Measurements from ENCODE around the gene VMP1. TPM values are rescaled to one million over a fixed set of nuclear protein-coding genes. Genes with fewer than 3 reads are reported as not detected.

The VMP1 gene
- total and polyA plus RNA-seq, 2 of the 13 experiments (the other 11 are each of a cell fraction or from before 2014, with no cell fraction given) = 186 to 271 TPM

DNA sequence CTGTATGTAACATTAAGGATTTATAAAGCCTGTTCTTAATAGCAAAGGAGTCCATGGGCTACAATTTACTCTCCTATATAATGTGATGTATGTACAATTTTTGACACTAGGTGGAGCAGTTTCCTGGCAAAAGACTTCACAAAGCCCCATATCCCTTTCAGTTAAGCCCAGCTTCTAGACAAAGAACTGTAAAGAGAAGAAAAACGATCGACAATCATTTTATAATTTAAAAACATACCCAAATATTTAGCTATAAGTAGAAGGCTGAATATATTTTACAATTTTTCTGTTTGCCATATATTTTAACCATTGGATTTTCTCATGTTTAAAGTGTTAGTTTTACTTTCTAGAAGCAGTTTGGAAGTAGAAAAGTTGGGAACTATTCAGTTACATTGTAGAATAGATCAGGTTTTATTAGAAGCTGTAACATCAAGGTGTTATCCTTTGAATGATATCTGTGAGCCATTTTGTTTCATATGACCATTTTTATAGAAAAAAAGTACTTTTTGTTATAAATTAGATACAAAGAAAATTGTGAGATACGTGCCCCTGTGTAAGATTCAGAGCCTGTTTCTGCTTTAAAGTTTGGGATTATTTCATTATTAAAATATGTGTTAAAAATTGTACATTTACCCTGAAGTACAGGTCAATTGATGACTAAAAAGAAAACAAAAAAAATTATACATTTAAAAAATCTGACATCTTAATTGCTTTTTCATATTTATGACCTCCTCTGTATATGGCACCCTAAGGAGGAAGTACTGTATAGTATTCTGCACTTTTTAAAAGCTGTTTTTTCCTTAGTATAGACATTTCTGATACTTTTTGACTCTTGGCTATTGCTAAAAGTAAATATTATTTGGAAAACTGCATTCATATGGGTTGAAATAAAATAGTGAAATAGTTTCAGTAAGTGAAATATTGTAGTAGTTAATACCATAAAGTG lies 46.3 kb downstream of the VMP1 start (continued):
- TF ChIP-seq GABPA (IDR thresholded peaks at IDR 0.05; ENCODE audit: low read depth, low read length) (no peak), GABPA (CRISPR knock-in tag; IDR thresholded peaks at IDR 0.05; ENCODE audit: low read depth) (no peak), ZNF761 (CRISPR knock-in tag; conservative IDR thresholded peaks at IDR 0.05) (no peak), ZSCAN22 (CRISPR knock-in tag; IDR thresholded peaks at IDR 0.05) (no peak), SPEN (CRISPR knock-in tag; IDR thresholded peaks at IDR 0.05; ENCODE audit: low read depth) (no peak), ZNF724P (CRISPR knock-in tag; IDR thresholded peaks at IDR 0.05; ENCODE audit: borderline replicate concordance) (no peak), ZSCAN21 (CRISPR knock-in tag; IDR thresholded peaks at IDR 0.05; ENCODE audit: borderline replicate concordance) (no peak), ZNF547 (CRISPR knock-in tag; IDR thresholded peaks at IDR 0.05) (no peak), STAG1 (CRISPR knock-in tag; IDR thresholded peaks at IDR 0.05) (peak; percentile 92), ATF7-NPFF (CRISPR knock-in tag; IDR thresholded peaks at IDR 0.05; ENCODE audit: low read depth) (no peak), NFIC (IDR thresholded peaks at IDR 0.05; ENCODE audit: low read length) (no peak), BHLHE40 (IDR thresholded peaks at IDR 0.05; ENCODE audit: low read length) (no peak), ZNF563 (CRISPR knock-in tag; IDR thresholded peaks at IDR 0.05) (no peak), RAD21 (CRISPR knock-in tag; IDR thresholded peaks at IDR 0.05) (peak; percentile 86), NR2C2 (CRISPR knock-in tag; IDR thresholded peaks at IDR 0.05; ENCODE audit: borderline replicate concordance) (no peak), ZNF644 (CRISPR knock-in tag; IDR thresholded peaks at IDR 0.05; ENCODE audit: low read depth) (no peak), THAP11 (CRISPR knock-in tag; IDR thresholded peaks at IDR 0.05) (0 out of 2 replicates have a peak, but pooled peaks have one; percentile 43), GABPB1 (CRISPR knock-in tag; IDR thresholded peaks at IDR 0.05) (no peak), ZNF788 (CRISPR knock-in tag; IDR thresholded peaks at IDR 0.05; ENCODE audit: borderline replicate concordance) (no peak), KMT2A (CRISPR knock-in tag; IDR thresholded peaks at IDR 0.05) (no peak), NFE2L1 (CRISPR knock-in tag; IDR thresholded peaks at IDR 0.05; ENCODE audit: borderline replicate concordance) (no peak), PRPF4 (IDR thresholded peaks at IDR 0.05; ENCODE audit: low read depth, low read length, poor library complexity, severe bottlenecking) (no peak), ZNF17 (CRISPR knock-in tag; IDR thresholded peaks at IDR 0.05) (no peak), ZNF577 (CRISPR knock-in tag; IDR thresholded peaks at IDR 0.05; ENCODE audit: borderline replicate concordance, low read depth) (no peak), TCF7 (IDR thresholded peaks at IDR 0.05; ENCODE audit: low read depth) (no peak), FOXC1 (CRISPR knock-in tag; IDR thresholded peaks at IDR 0.05; ENCODE audit: borderline replicate concordance) (no peak), RARA (CRISPR knock-in tag; IDR thresholded peaks at IDR 0.05) (no peak), HMG20B (CRISPR knock-in tag; conservative IDR thresholded peaks at IDR 0.05) (no peak)
- TF ChIP-seq, protein P1, sequence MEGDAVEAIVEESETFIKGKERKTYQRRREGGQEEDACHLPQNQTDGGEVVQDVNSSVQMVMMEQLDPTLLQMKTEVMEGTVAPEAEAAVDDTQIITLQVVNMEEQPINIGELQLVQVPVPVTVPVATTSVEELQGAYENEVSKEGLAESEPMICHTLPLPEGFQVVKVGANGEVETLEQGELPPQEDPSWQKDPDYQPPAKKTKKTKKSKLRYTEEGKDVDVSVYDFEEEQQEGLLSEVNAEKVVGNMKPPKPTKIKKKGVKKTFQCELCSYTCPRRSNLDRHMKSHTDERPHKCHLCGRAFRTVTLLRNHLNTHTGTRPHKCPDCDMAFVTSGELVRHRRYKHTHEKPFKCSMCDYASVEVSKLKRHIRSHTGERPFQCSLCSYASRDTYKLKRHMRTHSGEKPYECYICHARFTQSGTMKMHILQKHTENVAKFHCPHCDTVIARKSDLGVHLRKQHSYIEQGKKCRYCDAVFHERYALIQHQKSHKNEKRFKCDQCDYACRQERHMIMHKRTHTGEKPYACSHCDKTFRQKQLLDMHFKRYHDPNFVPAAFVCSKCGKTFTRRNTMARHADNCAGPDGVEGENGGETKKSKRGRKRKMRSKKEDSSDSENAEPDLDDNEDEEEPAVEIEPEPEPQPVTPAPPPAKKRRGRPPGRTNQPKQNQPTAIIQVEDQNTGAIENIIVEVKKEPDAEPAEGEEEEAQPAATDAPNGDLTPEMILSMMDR (CRISPR knock-in tag; IDR thresholded peaks at IDR 0.05) = peak; percentile 85
- TF ChIP-seq, protein P2, sequence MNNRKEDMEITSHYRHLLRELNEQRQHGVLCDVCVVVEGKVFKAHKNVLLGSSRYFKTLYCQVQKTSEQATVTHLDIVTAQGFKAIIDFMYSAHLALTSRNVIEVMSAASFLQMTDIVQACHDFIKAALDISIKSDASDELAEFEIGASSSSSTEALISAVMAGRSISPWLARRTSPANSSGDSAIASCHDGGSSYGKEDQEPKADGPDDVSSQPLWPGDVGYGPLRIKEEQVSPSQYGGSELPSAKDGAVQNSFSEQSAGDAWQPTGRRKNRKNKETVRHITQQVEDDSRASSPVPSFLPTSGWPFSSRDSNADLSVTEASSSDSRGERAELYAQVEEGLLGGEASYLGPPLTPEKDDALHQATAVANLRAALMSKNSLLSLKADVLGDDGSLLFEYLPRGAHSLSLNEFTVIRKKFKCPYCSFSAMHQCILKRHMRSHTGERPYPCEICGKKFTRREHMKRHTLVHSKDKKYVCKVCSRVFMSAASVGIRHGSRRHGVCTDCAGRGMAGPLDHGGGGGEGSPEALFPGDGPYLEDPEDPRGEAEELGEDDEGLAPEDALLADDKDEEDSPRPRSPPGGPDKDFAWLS (CRISPR knock-in tag; IDR thresholded peaks at IDR 0.05; ENCODE audit: borderline replicate concordance) = no peak
